NCI-H187 treated with DMSO at 0.1 percent for 48 hours (cell line): ENCODE data around the gene LRP2BP.
"Not testable (repeated sequence)": the region's sequence is repeated elsewhere in the genome, so short reads cannot be mapped to it uniquely, and the experiment has no call there.

Experiments used
- DNase-seq: peaks from one replicate; lab custom pipeline; 2025; lab: John Stamatoyannopoulos, UW

The LRP2BP gene

DNA sequence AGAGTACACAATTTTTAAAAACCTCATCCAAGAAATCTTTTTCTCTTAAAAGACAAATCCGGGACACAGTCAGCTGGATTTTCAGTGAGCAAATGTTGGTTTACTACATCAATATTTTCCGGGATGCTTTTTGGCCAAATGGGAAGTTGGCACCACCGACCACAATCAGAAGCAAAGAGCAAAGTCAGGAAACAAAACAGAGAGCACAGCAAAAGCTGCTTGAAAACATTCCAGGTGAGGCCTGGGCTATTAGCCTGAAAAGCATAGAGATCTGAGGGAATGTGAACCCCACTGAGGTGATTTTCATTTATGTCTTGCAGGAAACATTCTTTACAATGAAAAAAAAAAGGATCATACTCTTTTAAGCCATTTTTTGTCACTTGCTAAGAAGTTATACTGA is 33.9 kb downstream of the LRP2BP start:
- DNase-seq, result no peak

DNA sequence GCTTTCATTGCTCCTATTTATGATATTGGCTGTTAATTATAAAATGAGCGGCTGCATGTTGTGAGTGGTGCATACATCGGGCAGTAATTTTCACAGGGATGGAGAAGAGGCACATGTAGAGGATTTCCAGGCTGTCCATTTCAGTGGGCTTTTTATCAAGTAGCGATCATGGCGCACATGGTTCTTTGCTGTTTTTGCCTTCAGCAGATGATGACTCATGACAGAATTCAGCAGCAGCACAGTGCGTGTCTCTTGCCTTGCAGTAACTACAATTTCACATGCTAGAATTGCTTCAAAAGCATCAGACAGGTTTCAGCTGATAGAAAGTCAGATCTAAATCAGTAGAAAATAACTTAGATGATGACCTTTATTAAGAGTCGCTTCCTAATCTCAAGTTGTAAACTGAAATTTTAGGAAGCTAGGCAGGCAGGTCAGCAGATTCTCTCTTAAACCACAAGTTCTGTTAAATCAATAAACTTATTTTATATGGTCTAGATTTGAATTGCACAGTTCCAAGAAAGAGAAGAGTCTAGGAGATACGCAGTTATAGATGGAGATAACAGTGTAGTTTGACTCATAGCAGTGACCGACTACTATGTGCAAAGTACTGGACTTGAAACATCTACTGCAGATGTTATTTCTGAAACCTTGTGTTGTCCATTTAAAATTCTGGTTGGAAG is 35.8 kb downstream of the LRP2BP start:
- DNase-seq, result no peak

DNA sequence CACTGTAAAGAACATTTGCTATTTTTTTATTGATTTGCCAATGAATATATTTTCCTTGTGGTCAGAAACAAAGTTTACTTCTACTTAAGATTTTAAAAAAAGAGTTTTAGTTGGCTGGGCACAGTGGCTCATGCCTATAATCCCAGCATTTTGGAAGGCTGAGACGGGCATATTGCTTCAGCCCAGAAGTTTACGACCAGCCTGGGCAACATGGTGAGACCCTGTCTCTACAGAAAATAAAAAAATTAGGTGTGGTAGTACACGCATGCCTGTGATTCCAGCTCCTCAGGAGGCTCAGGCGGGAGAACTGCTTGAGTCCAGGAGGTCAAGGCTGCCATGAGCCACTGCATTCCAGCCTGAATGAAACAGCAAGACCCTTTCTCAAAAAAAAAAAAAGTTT is 36.8 kb downstream of the LRP2BP start:
- no peak for DNase-seq

DNA sequence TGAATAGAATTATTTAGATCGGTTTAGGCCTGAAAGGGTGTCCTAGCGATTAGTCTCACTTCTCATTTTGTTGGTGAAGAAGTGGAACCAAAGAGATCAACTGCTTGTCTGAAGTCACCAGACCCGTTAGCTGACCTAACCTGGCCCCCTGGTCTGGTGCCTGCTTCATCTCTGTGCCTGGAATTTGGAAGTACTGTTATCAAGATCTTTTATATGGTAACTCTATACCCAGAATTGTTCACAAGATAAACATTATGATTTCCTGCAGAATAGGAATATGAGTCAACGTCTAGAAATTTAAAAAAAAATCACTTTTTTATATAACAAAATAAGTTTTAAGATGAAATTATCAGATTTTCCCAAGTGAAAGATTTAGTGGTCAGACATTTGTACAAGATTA is 37.2 kb downstream of the LRP2BP start:
- no peak for DNase-seq

DNA sequence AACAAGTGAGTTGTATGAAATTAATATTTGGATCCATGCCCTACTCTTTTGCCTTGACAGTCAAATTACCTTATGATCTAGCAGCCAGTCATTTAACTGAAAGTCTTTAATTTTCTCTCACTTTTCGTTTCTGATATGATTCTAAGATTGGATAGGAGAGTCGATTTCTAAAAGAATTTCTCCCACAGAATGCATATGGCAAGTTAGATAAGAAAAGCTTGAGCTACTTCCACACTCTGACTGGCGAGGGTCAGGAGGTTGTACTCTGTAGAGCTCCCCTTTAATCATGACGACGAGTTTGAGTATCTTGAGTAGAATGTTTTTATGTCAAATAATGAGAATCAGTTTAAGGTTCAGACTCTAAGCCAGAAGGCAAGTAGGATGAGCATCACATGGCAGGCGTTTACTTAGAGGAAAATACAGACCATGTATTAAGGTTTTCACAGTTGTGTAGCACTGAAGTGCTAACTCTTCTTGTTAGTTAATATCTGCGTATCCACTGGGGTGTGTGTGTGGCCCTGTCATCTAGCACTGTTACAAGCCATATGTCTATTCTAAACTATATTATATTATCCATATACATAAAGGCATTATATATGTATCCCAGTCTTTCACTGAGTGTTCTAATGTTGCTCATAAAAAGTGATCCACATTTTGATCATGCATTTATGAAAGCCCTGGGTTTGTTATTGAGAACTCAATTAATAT is 37.8 kb downstream of the LRP2BP start:
- DNase-seq, result no peak

DNA sequence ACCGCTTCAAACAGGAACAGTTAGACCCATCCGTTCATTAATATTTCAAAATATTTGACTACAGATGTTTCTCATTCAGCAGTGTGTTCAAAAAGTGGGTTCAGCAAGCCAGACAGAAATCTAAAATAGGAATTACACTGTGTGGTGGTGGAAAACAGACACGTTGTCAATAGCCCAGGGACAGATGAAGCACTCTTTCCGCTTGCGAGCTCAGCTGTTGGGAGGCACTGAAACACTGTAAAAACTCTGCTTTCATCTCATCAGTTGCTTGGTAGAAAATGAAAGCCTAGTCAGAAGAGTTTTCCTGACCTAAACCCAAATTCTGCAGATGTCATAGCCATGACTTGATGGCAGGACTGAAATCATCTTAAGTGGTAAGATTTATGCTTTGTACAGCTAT is 38.5 kb downstream of the LRP2BP start:
- DNase-seq, result no peak

DNA sequence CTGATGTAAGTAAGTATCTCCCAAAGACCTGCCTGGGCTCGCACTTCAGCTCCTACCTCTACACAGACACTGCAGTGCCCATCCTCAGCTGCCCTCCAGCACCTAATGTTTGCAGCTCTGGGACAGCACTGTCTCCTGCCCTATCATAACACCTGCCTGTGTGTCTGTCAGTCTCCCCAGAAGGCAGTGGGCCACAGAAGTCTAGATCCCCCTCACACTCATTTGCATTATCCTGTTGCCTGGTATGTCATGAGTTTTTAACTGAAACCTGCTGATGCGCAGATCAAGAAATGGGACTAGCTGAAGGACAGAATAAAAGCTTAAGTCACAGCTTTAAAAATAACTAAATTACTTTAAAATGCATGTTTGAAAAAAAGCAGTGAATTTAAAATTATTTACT is 43.0 kb downstream of the LRP2BP start:
- DNase-seq, result no peak

DNA sequence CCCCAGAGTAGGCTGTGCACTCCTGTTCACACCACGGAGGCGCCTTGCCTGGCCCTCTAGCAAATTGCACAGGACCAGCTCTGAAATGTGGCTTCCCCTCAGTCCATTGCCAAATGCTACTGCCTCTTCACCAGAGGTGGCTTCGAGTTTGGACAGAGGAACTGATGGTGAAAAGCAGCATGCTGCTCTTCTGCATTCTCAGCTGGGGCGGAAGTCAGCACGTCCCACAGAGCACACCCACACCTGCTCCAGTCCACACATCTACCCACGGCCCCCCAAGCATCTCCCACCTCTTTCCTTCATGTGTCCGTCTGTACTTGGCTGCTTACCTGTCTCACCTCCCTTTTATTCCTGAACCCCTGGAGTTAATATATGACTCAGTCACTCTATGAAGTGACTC is 43.5 kb downstream of the LRP2BP start:
- no peak for DNase-seq

DNA sequence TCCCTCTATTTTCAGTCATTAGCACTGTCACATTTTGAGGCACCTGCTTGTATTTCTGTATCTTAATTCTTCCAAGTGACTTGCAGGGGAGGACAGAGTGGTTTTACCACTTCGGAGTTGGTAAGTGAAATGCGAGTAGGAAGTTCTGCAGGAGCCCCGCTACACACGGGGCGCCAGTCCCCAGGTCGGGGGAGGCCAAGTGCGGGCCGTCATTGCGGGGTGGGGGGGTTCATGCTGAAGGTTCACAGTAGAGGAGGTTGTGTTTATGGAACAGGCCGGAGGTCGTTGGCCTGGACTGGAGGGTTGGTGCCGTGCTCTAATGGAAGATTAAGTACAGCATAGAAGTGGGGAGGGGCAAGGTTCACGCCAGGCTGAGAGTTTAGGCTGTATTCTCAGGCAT is 44.0 kb downstream of the LRP2BP start:
- DNase-seq, result no peak

DNA sequence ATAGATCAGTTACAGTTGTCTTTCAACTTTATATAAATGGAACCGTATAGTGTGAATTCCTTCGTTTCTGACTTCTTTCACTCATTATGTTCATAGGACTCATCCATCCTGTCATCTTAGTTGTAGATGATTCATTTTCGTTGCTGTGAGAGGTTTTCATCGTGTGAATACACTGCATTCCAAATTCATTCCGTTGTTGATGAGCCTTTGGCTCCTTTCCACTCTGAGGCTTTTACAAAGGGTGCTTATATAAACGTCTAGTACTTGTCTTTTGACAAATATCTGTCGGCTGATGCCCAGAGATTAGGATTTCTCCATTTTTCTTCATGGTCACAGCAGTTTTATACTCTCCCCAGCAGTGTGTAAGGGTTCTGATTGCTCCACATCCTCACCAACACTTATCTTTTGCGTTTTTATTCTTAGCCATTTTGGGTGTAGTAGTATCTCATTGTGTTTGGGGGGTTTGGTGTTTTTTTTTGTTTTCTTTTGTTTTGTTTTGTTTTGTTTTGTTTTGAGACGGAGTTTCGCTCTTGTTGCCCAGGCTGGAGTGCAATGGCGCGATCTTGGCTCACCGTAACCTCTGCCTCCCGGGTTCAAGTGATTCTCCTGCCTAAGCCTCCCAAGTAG is 48.6 kb downstream of the LRP2BP start:
- DNase-seq, result no peak

DNA sequence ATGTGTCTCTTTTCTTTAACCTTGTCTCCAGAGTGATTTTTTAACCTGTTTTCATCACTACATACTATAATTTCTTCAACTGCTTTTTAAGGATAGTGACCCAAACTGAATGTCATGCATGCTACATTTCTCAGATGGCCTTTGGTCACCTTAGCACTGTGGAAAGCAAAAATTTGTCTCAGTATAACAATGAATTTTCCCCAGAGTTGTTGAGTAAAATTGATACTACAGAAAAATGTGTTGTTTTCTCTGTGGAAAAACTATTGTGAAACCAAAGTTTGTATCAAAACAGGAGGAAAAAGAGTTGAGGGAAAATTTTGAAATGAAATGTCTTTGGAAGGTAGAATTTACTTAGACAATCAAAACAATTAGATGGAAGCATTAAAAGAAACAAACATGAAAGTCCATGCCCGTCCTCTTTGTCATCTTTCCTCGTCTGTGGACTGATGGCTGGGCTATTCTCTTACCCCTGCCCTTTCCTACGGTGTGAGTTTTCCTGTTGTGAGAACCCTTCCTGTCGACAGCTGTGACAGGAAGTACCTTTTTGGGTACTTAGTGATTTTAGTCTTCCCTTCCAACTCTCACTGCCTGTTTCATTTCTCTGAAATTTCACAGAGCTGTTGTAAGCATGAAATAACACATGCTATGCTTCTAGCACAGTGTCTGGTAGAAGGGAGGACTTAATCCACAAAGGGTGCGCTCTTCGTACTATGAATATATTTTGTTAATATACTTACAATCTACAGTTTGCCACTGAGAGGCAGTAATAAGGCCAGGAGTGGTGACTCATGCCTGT is 50.8 kb downstream of the LRP2BP start:
- no peak for DNase-seq

DNA sequence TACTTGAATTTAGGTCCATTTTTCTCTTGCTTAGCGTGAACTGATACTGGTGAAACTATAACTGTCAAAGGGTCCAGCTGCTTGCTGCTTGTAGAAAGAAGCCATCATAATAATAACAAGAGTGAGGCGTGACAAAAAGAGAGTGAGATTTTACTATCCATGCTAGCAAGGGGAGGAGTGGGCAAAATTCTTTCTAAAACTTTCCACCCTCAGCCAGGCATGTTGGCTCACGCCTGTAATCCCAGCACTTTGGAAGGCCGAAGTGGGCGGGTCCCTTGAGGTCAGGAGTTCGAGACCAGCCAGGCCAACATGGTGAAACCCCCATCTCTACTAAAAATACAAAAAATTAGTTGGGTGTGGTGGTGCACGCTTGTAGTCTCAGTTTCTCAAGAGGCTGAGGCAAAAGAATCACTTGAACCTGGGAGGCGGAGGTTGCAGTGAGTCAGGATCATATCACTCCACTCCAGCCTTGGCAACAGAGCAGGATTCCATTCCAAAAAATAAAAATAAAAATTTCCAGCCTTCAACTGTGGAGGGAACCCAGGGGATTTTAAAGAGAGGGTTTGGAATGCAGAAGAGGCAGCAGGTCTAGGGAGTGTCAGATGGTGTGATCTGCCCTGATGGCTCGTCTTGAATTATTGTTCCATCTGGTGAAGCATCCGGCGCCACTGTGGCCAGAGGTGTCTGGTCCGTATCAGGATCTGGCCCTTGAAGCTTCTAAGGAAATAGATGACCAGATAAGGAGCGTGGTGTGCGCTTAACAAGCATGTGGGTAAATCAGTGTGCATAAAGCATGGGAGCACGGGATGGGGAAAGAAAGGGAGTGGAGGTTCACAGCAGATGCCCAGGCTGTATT is 51.8 kb downstream of the LRP2BP start:
- no peak for DNase-seq

DNA sequence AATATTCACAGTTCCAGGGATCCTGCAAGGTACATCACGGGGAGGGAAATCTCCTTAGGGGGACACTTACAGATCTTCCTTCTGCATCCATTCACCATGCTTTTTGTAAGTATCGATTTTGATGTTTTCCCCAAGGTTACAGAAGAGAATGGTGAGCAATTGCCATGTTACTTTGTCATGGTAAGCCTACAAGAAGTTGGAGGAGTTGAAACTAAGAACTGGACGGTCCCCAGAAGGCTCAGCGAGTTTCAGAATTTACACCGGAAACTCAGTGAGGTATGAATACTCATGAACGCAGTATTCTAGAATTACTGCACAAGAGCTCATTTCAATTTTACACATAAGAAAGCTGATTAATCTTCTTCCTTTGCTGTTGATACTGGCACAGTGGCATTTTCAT is 53.9 kb downstream of the LRP2BP start:
- no peak for DNase-seq

DNA sequence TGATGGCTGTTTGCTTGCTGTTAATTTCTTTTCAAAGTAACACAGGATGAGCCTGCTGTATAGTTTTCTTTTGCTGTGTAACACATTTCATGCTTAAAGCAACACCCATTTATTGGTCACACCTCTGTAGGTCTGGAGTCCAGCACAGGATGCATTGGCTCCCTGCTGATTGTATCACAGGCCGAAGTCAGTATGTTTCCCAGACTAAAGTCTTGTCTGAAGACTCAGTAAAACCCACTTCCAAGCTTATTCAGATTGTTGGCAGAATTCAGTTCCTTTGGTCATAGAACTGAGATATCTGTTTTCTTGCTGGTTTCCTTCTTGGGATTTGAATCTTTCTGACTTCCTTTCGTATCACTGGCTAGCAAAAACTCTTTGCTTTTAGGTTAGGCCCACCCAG is 54.3 kb downstream of the LRP2BP start:
- DNase-seq, result no peak

DNA sequence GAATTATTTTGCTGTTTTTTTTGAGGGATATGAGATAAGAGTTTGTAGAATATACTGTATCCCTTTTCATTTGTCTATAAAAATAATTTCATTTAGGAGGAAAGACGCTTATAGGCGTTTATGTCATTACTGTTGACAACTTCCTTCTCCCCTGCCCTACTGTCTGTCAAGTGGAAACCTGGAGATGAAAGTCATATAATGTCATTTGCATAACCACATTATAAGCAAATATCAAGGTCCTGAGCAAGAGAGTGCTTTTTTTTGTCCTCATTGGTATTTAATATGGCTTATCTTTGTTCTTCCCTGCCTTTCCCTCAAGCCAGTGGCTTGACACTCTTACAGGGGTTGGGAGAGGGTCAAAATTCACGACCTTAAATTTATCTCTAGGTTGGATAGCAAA is 55.8 kb downstream of the LRP2BP start:
- DNase-seq, result no peak

DNA sequence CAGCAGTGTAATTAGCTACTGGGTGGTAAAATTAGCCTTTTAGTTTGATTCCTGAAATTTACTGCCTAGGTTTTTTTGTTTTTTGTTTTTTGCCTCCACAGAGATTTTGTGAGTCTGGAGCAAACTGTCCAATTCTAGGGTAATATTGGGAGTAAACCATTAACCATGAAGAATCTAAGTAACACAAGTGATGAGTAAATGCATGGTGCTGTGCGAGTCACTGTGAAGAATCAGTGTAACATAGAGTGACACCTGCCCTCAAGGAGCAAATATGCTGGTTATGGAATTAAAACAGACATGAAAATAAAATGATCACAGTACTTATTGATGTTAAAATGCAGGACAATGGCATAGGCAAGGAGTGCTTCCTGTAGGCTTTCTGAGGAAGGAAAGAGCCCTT is 60.1 kb downstream of the LRP2BP start:
- no peak for DNase-seq

DNA sequence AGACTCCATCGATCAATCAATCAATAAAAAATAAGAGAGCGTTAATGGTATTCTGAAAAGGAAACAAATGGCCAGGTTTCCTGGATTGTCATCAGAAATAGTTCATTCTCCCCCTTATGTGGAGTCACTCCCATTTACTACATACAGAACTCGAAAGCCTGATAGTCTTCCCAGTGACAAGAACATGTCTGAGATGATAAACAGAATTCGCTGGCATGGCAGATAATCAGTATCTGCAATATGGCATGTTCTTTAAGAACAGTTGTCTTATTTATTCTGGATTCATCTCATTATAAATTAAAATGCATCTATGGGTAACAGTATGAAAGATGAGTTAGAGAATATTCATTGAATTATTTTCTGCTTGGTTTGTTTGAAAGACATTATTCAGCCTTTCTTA is 61.4 kb downstream of the LRP2BP start:
- DNase-seq, result no peak

DNA sequence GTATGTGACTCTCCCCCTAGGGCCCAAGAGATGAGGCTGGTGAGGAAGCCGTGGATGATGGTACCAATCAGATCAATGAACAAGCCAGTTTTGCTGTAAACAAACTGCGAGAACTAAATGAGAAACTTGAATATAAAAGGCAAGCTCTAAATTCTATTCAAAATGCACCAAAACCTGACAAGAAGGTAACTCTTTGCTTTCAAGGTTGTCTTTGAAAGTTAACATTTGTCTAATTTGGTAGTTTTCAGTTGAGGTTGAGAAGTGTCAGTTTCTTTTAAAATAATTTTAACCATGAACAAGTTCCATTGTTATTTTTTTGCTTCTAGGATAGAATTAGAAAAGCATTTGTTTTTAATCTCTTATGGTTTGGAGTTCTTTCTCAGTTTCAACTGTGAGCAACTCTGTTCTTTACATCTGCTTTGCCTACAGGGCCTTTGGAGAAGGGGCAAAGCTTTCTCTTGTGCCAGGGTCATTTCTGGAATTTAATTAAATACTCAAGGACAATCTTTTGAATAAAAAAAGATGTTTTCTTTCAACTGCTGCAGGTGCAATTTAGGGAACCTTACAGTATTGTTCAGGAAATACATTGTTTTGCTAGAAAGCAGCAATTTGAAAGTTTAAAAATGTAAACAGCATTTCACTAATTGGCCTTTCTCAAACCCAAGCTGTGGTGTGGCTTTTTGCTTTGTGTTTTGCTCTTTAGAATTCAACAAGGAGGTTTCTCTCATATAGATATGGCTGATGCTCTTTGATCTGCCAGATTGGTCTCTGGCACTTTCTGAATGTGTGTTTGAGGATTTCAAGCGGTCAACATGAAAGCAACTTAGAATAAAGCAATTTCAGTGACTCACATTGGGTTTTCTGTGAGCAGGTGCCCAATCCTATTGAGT is 62.9 kb downstream of the LRP2BP start:
- no peak for DNase-seq

DNA sequence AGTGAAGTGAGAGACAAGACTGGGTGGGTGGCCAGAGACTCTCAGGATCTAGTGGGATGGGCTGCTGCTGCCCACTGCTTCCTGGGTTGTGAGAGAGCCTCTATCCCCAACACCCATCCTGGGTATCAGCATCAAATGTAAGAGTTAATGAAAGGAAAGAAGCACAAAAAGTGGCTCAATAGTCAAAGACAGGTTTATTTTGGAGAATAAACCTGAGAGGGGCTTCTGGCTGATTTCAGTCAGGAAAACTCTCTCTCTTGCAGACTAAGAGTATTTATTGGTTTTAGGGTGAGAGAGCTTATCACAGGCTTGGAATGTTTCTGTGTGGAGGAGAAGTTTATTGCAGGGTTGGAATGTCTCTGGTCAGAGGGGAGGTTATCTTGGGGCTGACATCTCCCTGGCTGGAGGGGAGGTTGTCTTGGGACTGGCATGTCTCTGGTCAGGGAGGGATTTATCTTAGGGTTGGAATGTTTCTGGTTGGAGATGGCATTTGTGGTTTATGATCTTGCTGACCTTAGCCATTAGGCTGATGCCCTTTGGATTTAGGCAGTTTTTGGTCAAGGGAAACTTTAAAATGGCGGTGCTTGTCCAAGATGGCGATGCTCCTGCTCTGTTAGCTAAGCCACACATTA is 65.7 kb downstream of the LRP2BP start:
- DNase-seq, result not testable (repeated sequence)

DNA sequence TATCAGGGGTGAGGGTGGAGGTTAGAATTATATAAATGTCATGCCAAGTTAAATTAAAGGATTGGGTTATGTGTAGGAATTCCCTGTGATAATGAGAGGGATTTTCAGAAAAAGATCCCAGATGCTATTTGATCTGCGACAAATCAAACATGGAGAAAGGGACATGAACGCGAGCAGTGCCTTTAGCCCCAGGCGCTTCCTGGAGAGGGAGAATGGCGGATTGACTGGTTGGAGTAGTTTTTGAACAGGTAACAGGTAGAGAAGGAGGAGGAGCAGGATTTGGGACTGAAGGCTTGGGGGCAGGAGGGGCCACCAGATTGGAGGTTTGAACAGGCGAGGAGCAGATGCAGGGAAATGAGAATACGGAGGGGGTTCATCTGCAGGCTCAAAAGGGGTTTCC is 67.1 kb downstream of the LRP2BP start:
- no peak for DNase-seq
